Neutrophil (primary cell): ENCODE measurements around the gene AGAP1.

ENCODE experiments used
- H3K27ac ChIP-seq: fragments of 200-600 bp; sonication (generic); 2 replicates; pipeline ENCODE4 v1.5.1; 2016; ENCODE audit warnings: mild to moderate bottlenecking, moderate library complexity
- H3K27me3 ChIP-seq: fragments of 200-600 bp; sonication (generic); 2 replicates; pipeline ENCODE4 v1.6.0; 2016; ENCODE audit warnings: mild to moderate bottlenecking
- H3K36me3 ChIP-seq: fragments of 200-600 bp; sonication (generic); 2 replicates; pipeline ENCODE4 v1.5.1; 2017
- H3K4me1 ChIP-seq, 2 experiments: fragments of 200-600 bp in 1 of 2; sonication (generic) in 1 of 2; 1 replicate in 1 of 2; 2 replicates in 1 of 2; pipeline versions ENCODE4 v1.5.1 to v1.6.1; 2013 to 2016; ENCODE audit warnings: low read depth in 1 of 2, low read length in 1 of 2, mild to moderate bottlenecking in 1 of 2, moderate library complexity in 1 of 2; ENCODE audit not compliant: control insufficient read depth in 1 of 2, insufficient read depth in 1 of 2
- H3K4me3 ChIP-seq, 2 experiments: fragments of 200-600 bp in 1 of 2; sonication (generic) in 1 of 2; 1 replicate in 1 of 2; 2 replicates in 1 of 2; pipeline ENCODE4 v1.5.1; 2013 to 2016; ENCODE audit warnings: low read depth in 1 of 2, low read length in 1 of 2, mild to moderate bottlenecking in 1 of 2, moderate library complexity in 1 of 2
- H3K9me3 ChIP-seq: fragments of 200-600 bp; sonication (generic); 2 replicates; pipeline ENCODE4 v1.5.1; 2016
- TF ChIP-seq, protein P1 (sequence below): fragments of 200-600 bp; sonication (generic); IDR thresholded peaks from 2 replicates; pipeline ENCODE4 v1.5.1; 2016; ENCODE audit warnings: antibody characterized with exemption

The AGAP1 gene

DNA sequence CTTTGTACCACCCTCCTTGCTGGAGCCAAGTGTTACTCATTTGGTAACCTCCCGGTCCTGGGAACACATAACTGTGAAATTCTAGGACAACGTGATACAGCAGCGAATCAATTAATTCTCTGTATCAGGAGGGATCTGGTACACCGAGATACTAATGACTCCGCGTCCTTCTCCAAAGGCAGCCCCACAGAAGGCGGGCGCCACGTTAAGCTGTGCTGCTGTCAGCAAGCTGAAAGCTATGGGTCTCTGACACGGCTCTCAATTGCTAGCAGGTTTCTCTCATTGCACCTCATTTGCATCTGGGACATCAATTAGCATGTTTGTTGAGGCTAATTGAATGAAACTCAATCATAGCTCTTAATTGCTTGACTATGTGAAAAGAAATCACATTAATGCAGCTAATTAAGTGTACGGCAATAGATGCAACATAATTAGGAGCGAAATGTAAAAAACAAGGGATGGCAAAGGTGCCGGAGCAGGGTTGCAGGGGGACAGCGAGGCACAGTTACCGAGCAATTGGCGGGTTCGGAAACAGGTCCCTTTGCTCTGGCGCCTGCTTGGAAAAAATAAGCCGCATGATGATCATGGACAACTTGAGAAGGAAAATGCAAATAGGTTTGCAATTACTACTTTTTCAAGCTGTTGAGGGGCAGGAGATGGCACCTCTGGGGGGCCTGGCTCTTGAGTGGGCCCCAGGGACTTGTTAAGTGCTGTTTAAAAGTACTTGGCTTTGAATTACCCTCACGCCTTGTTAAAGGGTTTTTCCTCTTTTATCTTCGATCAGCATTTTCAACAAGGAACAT lies 410.1 kb downstream of the AGAP1 start:
- no peak overlapping the region for H3K27ac ChIP-seq
- no peaks in the 10 kb centered on the region for H3K4me1 ChIP-seq
- TF ChIP-seq, protein P1, sequence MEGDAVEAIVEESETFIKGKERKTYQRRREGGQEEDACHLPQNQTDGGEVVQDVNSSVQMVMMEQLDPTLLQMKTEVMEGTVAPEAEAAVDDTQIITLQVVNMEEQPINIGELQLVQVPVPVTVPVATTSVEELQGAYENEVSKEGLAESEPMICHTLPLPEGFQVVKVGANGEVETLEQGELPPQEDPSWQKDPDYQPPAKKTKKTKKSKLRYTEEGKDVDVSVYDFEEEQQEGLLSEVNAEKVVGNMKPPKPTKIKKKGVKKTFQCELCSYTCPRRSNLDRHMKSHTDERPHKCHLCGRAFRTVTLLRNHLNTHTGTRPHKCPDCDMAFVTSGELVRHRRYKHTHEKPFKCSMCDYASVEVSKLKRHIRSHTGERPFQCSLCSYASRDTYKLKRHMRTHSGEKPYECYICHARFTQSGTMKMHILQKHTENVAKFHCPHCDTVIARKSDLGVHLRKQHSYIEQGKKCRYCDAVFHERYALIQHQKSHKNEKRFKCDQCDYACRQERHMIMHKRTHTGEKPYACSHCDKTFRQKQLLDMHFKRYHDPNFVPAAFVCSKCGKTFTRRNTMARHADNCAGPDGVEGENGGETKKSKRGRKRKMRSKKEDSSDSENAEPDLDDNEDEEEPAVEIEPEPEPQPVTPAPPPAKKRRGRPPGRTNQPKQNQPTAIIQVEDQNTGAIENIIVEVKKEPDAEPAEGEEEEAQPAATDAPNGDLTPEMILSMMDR, result no peak
- H3K36me3 ChIP-seq, result no peaks in the 10 kb centered on the region
- no peak overlapping the region for H3K4me3 ChIP-seq
- H3K27me3 ChIP-seq, result peaks cover 9% of the 10 kb centered on the region
- no peaks in the 10 kb centered on the region for H3K9me3 ChIP-seq

DNA sequence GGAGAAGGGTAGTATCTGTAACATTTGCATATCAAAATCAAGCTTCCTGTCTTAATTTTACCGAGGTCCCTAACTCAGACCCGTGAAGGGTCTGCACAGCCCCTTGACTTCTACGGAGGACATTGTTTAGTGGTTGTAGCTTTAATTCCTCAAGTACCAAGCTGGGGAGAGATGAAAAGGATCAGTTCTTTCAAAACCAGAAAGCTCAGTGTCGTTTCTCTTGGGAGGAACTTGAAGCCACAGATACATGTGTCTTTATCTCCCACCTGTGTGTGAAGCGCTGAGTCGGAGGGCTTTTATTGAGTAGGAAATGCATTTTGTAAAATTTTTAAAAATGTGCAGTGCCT lies 410.7 kb downstream of the AGAP1 start:
- H3K27ac ChIP-seq, result no peak overlapping the region
- no peaks in the 10 kb centered on the region for H3K9me3 ChIP-seq
- H3K36me3 ChIP-seq, result no peaks in the 10 kb centered on the region
- no peak overlapping the region for H3K4me3 ChIP-seq
- peaks cover 9% of the 10 kb centered on the region for H3K27me3 ChIP-seq
- no peaks in the 10 kb centered on the region for H3K4me1 ChIP-seq
- TF ChIP-seq, protein P1, result no peak

GRCh38 chr2:235908826-235909225 lies 415.0 kb downstream of the AGAP1 start:
- Histone ChIP-seq H3K4me3 (no peak overlapping the region), H3K9me3 (no peaks in the 10 kb centered on the region), H3K4me1 (no peaks in the 10 kb centered on the region), H3K27ac (no peak overlapping the region), H3K36me3 (no peaks in the 10 kb centered on the region), H3K27me3 (peaks cover 8% of the 10 kb centered on the region)
- TF ChIP-seq, protein P1, result no peak

DNA sequence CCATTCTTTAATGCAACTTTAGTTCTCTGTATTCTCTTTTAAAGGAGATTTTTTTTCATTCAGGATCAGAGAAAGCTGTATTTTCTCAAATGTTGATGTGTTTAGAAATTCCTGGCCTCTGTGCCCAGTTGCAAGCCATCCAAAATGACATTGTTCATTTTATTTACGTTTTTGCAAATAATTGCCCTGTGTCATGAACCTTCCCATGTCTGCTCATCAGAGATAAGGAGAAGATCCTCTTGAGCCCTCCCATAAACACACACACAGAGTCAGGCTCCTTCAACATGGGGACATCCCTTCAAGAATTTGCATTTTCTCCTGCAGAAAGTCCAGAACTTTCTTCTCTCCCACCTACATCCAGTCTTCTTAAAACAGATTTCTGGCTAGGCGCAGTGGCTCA lies 415.5 kb downstream of the AGAP1 start:
- Histone ChIP-seq H3K4me1 (no peaks in the 10 kb centered on the region), H3K27ac (no peak overlapping the region)

DNA sequence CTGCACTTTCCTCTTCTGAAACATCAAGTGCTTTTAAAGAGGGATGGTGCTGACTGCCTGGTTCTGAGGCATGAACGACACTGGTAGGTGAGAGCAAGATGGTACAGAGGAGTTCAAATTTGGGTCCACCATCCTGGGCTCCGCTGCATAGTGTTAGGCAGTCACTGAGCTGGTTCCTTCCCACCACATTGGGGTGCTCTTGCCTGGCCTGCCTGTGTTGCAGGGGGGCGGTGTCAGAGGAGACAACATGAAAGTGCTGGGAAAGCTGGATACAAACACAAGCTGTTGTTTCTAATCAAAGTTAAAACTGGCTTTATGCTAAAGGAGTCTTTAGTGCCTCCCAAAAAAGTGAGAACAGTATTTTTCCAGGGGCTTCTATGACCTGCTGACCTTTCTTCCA lies 416.2 kb downstream of the AGAP1 start:
- TF ChIP-seq, protein P1, result no peak
- Histone ChIP-seq H3K27me3 (no peaks in the 10 kb centered on the region), H3K4me1 (no peaks in the 10 kb centered on the region), H3K4me3 (no peak overlapping the region), H3K9me3 (no peaks in the 10 kb centered on the region), H3K27ac (no peak overlapping the region), H3K36me3 (no peaks in the 10 kb centered on the region)

More for the DNA sequence above, 415.5 kb downstream of the AGAP1 start:
- no peaks in the 10 kb centered on the region for H3K9me3 ChIP-seq
- H3K4me3 ChIP-seq, result no peak overlapping the region
- TF ChIP-seq, protein P1, result no peak
- H3K27me3 ChIP-seq, result peaks cover 3% of the 10 kb centered on the region
- H3K36me3 ChIP-seq, result no peaks in the 10 kb centered on the region
